ENCODE measurements around the gene SERPINE3. TPM values are rescaled to one million over a fixed set of nuclear protein-coding genes. Genes with fewer than 3 reads are reported as not detected.

The SERPINE3 gene
- total RNA-seq, 1 donor from 2014 or later = not detected

Small RNA genes within 50 kb of the gene (microRNA-seq; reads per million reads assigned to microRNA genes)
- gene MIR5693 = not detected

Other genes starting within 250 kb of the SERPINE3 start
- not detected for gene C13orf42, start 228.4 kb upstream of the SERPINE3 start, total RNA-seq
- gene FAM124A, start 117.3 kb upstream of the SERPINE3 start, total RNA-seq = 4.6 TPM
- 32.9 TPM for gene INTS6, start 113.3 kb downstream of the SERPINE3 start, total RNA-seq
- gene WDFY2, start 244.8 kb downstream of the SERPINE3 start, total RNA-seq = 4.9 TPM